Inflammatory macrophage treated with lipopolysaccharide for 1 hour (primary cell): ENCODE measurements around the gene PIAS1.
"Not testable (repeated sequence)": the region's sequence is repeated elsewhere in the genome, so short reads cannot be mapped to it uniquely, and the experiment has no call there.

Experiments used
- DNase-seq, 2 donors: peaks; one replicate each; pipeline ENCODE4 v3.0.0-alpha.2; 2020 to 2022

PIAS1 gene

GRCh38 chr15:68129072-68129471 lies 75.0 kb downstream of the PIAS1 start:
- no peak for DNase-seq

GRCh38 chr15:68130851-68131250 lies 76.7 kb downstream of the PIAS1 start:
- DNase-seq, result no peak

- DNase-seq, result no peak
These were observed 83.0 kb downstream of the PIAS1 start for GRCh38 chr15:68137096-68137495.

- no peak for DNase-seq
These were observed 89.0 kb downstream of the PIAS1 start for GRCh38 chr15:68143129-68143528.

- no peak for DNase-seq
These were observed 89.7 kb downstream of the PIAS1 start for GRCh38 chr15:68143785-68144184.

- no peak for DNase-seq
These were observed 91.6 kb downstream of the PIAS1 start for GRCh38 chr15:68145706-68146105.

- DNase-seq, result peak; percentile 51 to 73
These were observed 93.9 kb downstream of the PIAS1 start for GRCh38 chr15:68148039-68148438.

- no peak for DNase-seq
These were observed 94.9 kb downstream of the PIAS1 start for GRCh38 chr15:68149059-68149458.

GRCh38 chr15:68150187-68150586 lies 96.1 kb downstream of the PIAS1 start:
- no peak for DNase-seq

GRCh38 chr15:68151277-68151676 lies 97.2 kb downstream of the PIAS1 start:
- DNase-seq, result no peak

- DNase-seq, result no peak
These were observed 98.2 kb downstream of the PIAS1 start for GRCh38 chr15:68152342-68152741.

GRCh38 chr15:68154923-68155559 lies 100.9 kb downstream of the PIAS1 start:
- peak; percentile 19 to 62 for DNase-seq

- DNase-seq, result no peak
These were observed 103.0 kb downstream of the PIAS1 start for GRCh38 chr15:68157074-68157473.

- no peak for DNase-seq
These were observed 104.0 kb downstream of the PIAS1 start for GRCh38 chr15:68158046-68158628.

- DNase-seq, result peak; percentile 57 to 64
These were observed 109.1 kb downstream of the PIAS1 start for GRCh38 chr15:68163191-68163590.

- DNase-seq, result no peak
These were observed 112.7 kb downstream of the PIAS1 start for GRCh38 chr15:68166847-68167246.

- DNase-seq, result not testable (repeated sequence)
These were observed 117.9 kb downstream of the PIAS1 start for GRCh38 chr15:68172037-68172436.

- no peak for DNase-seq
These were observed 119.0 kb downstream of the PIAS1 start for GRCh38 chr15:68173119-68173518.

GRCh38 chr15:68175526-68175925 lies 121.4 kb downstream of the PIAS1 start:
- peak; percentile 49 to 56 for DNase-seq

- no peak for DNase-seq
These were observed 122.5 kb downstream of the PIAS1 start for GRCh38 chr15:68176601-68177000.

- no peak for DNase-seq
These were observed 123.6 kb downstream of the PIAS1 start for GRCh38 chr15:68177742-68178141.

- no peak for DNase-seq
These were observed 129.7 kb downstream of the PIAS1 start for GRCh38 chr15:68183616-68184315.

GRCh38 chr15:68184616-68185480 lies 130.7 kb downstream of the PIAS1 start:
- peak; percentile 76 to 87 for DNase-seq
